Lower lobe of right lung (tissue), 2 donors: Measurements from ENCODE around the gene SIN3B. TPM values are rescaled to one million over a fixed set of nuclear protein-coding genes. Genes with fewer than 3 reads are reported as not detected.

Experiments used
- ATAC-seq, 2 donors: fragments of 200-7000 bp; cut with Tn5 transposase; one replicate each; pipeline ENCODE4 v1.9.1; 2020 to 2022; ENCODE audit warnings: mild to moderate bottlenecking in 2 of 2, moderate library complexity in 2 of 2
- DNase-seq: peaks from one replicate; pipeline ENCODE4 v3.0.0-alpha.2; 2020
- H3K27ac ChIP-seq: fragments of 200-600 bp; one replicate; pipeline ENCODE4 v1.8.0; 2022
- H3K27me3 ChIP-seq: fragments of 200-600 bp; one replicate; pipeline ENCODE4 v1.8.0; 2022; ENCODE audit warnings: low read depth
- H3K36me3 ChIP-seq: fragments of 200-600 bp; one replicate; pipeline ENCODE4 v1.8.0; 2022; ENCODE audit warnings: mild to moderate bottlenecking
- H3K4me1 ChIP-seq: fragments of 200-600 bp; one replicate; pipeline ENCODE4 v1.8.0; 2022
- H3K4me3 ChIP-seq: fragments of 200-600 bp; one replicate; pipeline ENCODE4 v1.8.0; 2022; ENCODE audit warnings: mild to moderate bottlenecking
- H3K9me3 ChIP-seq: fragments of 200-600 bp; one replicate; pipeline ENCODE4 v1.8.0; 2022
- intact Hi-C: fragments of 100-400 bp; cut with DNase I; formaldehyde crosslinking; loops from one replicate; pipeline ENCODE4 v1.11.0; 2022
- total RNA-seq: library from RNA; stranded (reverse); fragmentation: NEBNext Ultra II Directional; extraction: Animal tissue kit (Norgen Biotek cat#: 25700); gene quantifications from one replicate; pipeline ENCODE4 v1.2.1, GENCODE V29; 2021
- TF ChIP-seq, protein P1 (sequence below): fragments of 200-600 bp; IDR thresholded peaks from one replicate; pipeline ENCODE4 v1.8.0; 2022; ENCODE audit warnings: antibody characterized with exemption, mild to moderate bottlenecking
- donor health status: DM: no; HTN: yes; CAD: no; lungs with severe emphysema.

The SIN3B gene
- total RNA-seq, 1 donor from 2014 or later = 56.6 TPM

GRCh38 chr19:16927883-16928282 lies 98.7 kb downstream of the SIN3B start:
- Histone ChIP-seq H3K9me3 (no peaks in the 10 kb centered on the region), H3K27ac (no peak overlapping the region), H3K27me3 (no peaks in the 10 kb centered on the region), H3K4me1 (no peaks in the 10 kb centered on the region), H3K36me3 (no peaks in the 10 kb centered on the region), H3K4me3 (no peak overlapping the region)
- intact Hi-C loops = no loop called here
- no peak for DNase-seq
- no peak for ATAC-seq
- TF ChIP-seq, protein P1, sequence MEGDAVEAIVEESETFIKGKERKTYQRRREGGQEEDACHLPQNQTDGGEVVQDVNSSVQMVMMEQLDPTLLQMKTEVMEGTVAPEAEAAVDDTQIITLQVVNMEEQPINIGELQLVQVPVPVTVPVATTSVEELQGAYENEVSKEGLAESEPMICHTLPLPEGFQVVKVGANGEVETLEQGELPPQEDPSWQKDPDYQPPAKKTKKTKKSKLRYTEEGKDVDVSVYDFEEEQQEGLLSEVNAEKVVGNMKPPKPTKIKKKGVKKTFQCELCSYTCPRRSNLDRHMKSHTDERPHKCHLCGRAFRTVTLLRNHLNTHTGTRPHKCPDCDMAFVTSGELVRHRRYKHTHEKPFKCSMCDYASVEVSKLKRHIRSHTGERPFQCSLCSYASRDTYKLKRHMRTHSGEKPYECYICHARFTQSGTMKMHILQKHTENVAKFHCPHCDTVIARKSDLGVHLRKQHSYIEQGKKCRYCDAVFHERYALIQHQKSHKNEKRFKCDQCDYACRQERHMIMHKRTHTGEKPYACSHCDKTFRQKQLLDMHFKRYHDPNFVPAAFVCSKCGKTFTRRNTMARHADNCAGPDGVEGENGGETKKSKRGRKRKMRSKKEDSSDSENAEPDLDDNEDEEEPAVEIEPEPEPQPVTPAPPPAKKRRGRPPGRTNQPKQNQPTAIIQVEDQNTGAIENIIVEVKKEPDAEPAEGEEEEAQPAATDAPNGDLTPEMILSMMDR = no peak

DNA sequence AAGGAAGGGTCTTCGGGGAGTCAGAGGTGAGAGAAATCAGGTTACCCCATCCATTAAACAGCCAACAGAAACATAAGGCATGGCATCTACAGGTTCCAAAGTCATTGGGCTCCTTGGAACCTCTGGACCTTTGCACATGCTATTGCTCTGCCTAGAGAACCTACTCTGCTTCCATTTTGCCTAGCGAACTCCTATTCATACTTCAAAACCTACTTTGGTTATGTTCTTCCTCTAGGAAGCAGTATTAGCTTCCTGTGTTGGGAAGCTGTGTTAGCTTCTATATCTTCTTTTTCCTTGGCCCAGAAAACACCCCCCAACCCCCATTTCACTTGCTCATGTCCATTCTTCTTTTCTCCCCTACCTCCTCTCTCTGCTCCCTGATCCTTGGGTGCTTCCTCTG lies 99.2 kb downstream of the SIN3B start:
- H3K4me1 ChIP-seq = no peaks in the 10 kb centered on the region
- ATAC-seq = no peak
- no peak overlapping the region for H3K27ac ChIP-seq
- no peak for DNase-seq
- H3K9me3 ChIP-seq = peaks cover 2% of the 10 kb centered on the region
- no peak overlapping the region for H3K4me3 ChIP-seq
- H3K27me3 ChIP-seq = no peaks in the 10 kb centered on the region
- intact Hi-C loops = no loop called here
- H3K36me3 ChIP-seq = no peaks in the 10 kb centered on the region
- TF ChIP-seq, protein P1 = no peak

DNA sequence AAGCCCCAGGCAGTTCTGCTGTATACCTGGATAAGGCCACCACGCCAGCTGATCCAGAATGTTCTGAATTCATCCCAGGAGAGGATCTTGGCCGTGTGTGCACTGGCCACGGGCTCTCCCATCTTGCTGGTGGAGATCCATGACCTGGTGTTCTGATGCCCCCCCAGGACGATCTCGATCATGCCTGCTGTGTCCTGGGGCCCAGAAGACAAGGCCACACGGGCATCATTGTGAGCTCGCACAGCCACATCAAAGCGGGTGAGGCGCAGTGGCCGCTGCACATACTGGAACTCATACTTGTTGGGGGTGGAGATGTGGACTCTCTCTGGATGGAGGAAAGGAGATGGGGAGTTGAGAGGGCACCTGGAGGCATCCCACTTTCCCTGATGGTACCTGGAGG lies 99.7 kb downstream of the SIN3B start:
- peaks cover 7% of the 10 kb centered on the region for H3K9me3 ChIP-seq
- TF ChIP-seq, protein P1 = no peak
- no peak overlapping the region for H3K4me3 ChIP-seq
- no peaks in the 10 kb centered on the region for H3K36me3 ChIP-seq
- H3K4me1 ChIP-seq = no peaks in the 10 kb centered on the region
- DNase-seq = no peak
- no peaks in the 10 kb centered on the region for H3K27me3 ChIP-seq
- intact Hi-C loops = no loop called here
- no peak overlapping the region for H3K27ac ChIP-seq
- no peak for ATAC-seq

Other genes with a start within 250 kb of the SIN3B start
- 11.1 TPM for gene MED26, start 201.2 kb upstream of the SIN3B start, total RNA-seq
- 70.5 TPM for gene SMIM7, start 169.3 kb upstream of the SIN3B start, total RNA-seq
- 7.1 TPM for gene TMEM38A, start 168.3 kb upstream of the SIN3B start, total RNA-seq
- gene NWD1, start 109.6 kb upstream of the SIN3B start, total RNA-seq = 3.0 TPM
- 22.5 TPM for gene F2RL3, start 59.6 kb downstream of the SIN3B start, total RNA-seq
- 54.3 TPM for gene CPAMD8, start 197.4 kb downstream of the SIN3B start, total RNA-seq
- gene HAUS8, start 246.1 kb downstream of the SIN3B start, total RNA-seq = 9.1 TPM
- 205 TPM for gene MYO9B, start 246.4 kb downstream of the SIN3B start, total RNA-seq